ENCODE measurements around the gene CC2D1A. TPM values are rescaled to one million over a fixed set of nuclear protein-coding genes. Genes with fewer than 3 reads are reported as not detected.

Gene CC2D1A
- total RNA-seq, 5 donors from 2014 or later (not counting 1 experiment from before 2014, with no cell fraction given), result 25.9 to 41.3 (median 37.4) TPM

GRCh38 chr19:13938301-13939064, 32.5 kb downstream of the CC2D1A start, which contains the start of gene PODNL1:
PODNL1 (minus strand) TSS chr19:13938417; CDS start chr19:13938181, 236 bp downstream.
- peaks cover 0 to 4% of the 10 kb centered on the region in 2 experiments for H3K4me1 ChIP-seq (ENCODE audit: control insufficient read depth in 1 of 2, extremely low read depth in 1 of 2, insufficient read depth in 2 of 2, low read length in 2 of 2)
- Mint-ChIP-seq H3K36me3 (no peaks in the 10 kb centered on the region), H3K9me3 (peaks cover 0 to 2% (median 0%) of the 10 kb centered on the region in 3 donors), H3K4me3 (no peak within 1 kb of the TSS), H3K4me1 (peaks cover 0 to 8% (median 7%) of the 10 kb centered on the region in 3 donors), H3K27me3 (peaks cover 4 to 15% of the 10 kb centered on the region in 2 donors), H3K27ac (no peak within 1 kb of the TSS)
- peaks cover 0 to 37% of the 10 kb centered on the region in 2 experiments for H3K27me3 ChIP-seq (replicated peaks in 1 of 2; ENCODE audit: control insufficient read depth in 2 of 2, extremely low read depth in 1 of 2, insufficient read depth in 2 of 2, low read length in 1 of 2)
- no peak within 1 kb of the TSS for H3K4me3 ChIP-seq (ENCODE audit: control insufficient read depth in 1 of 2, extremely low read depth in 1 of 2, low read length in 1 of 2)
- no peak within 1 kb of the TSS for H3K27ac ChIP-seq (ENCODE audit: low read length)
- H3K9me3 ChIP-seq, result no peaks in the 10 kb centered on the region
- POLR2A ChIA-PET, result no interaction called here
- no peaks in the 10 kb centered on the region for H3K36me3 ChIP-seq (ENCODE audit: control insufficient read depth in 2 of 2, extremely low read depth in 1 of 2, insufficient read depth in 1 of 2, low read length in 1 of 2)
- WGBS (ENCODE audit: insufficient coverage), result 33% methylated on average over 3 of the region's 21 CpGs
- CTCF ChIA-PET, result interaction anchor here (0.6 to 0.7 kb wide), 2 partner anchors 39 to 423 kb away, joined by 3 read pairs; no protein-coding TSS in a partner anchor
- ATAC-seq (replicated peaks in 1 of 4), result no peak
- no peak for DNase-seq

GRCh38 chr19:13942023-13942684, 36.2 kb downstream of the CC2D1A start:
- Histone ChIP-seq H3K36me3 (ENCODE audit: control insufficient read depth in 2 of 2, extremely low read depth in 1 of 2, insufficient read depth in 1 of 2, low read length in 1 of 2) (no peaks in the 10 kb centered on the region), H3K27me3 (replicated peaks in 1 of 2; ENCODE audit: control insufficient read depth in 2 of 2, extremely low read depth in 1 of 2, insufficient read depth in 2 of 2, low read length in 1 of 2) (peaks cover 0 to 17% of the 10 kb centered on the region in 2 experiments), H3K4me3 (ENCODE audit: control insufficient read depth in 1 of 2, extremely low read depth in 1 of 2, low read length in 1 of 2) (no peak overlapping the region), H3K27ac (ENCODE audit: low read length) (no peak overlapping the region), H3K9me3 (no peaks in the 10 kb centered on the region), H3K4me1 (ENCODE audit: control insufficient read depth in 1 of 2, extremely low read depth in 1 of 2, insufficient read depth in 2 of 2, low read length in 2 of 2) (peaks cover 0 to 4% of the 10 kb centered on the region in 2 experiments)
- Mint-ChIP-seq H3K4me1 (no peaks in the 10 kb centered on the region), H3K4me3 (no peak overlapping the region), H3K27ac (no peak overlapping the region), H3K36me3 (no peaks in the 10 kb centered on the region), H3K9me3 (peaks cover 0 to 2% (median 0%) of the 10 kb centered on the region in 3 donors), H3K27me3 (peaks cover 4% of the 10 kb centered on the region in 2 donors)
- 100% methylated on average over 1 of the region's 1 CpG for WGBS (ENCODE audit: insufficient coverage)
- DNase-seq, result no peak
- POLR2A ChIA-PET, result no interaction called here
- no peak for ATAC-seq (replicated peaks in 1 of 4)
- CTCF ChIA-PET, result interaction anchor here in 1 of 2 donors (0.6 kb wide), 1 partner anchor 138 kb away, joined by 3 read pairs; no protein-coding TSS in a partner anchor

GRCh38 chr19:13946414-13946813, 40.4 kb downstream of the CC2D1A start:
- ChIA-PET POLR2A (no interaction called here), CTCF (interaction anchor here (0.6 kb wide), 2 partner anchors 18 to 35 kb away, joined by 4 read pairs; no protein-coding TSS in a partner anchor)
- DNase-seq, result no peak
- Mint-ChIP-seq H3K4me1 (no peaks in the 10 kb centered on the region), H3K27ac (no peak overlapping the region), H3K27me3 (no peaks in the 10 kb centered on the region), H3K36me3 (no peaks in the 10 kb centered on the region), H3K4me3 (no peak overlapping the region), H3K9me3 (peaks cover 0 to 2% (median 0%) of the 10 kb centered on the region in 3 donors)
- H3K4me3 ChIP-seq (ENCODE audit: control insufficient read depth in 1 of 2, extremely low read depth in 1 of 2, low read length in 1 of 2), result no peak overlapping the region
- no peaks in the 10 kb centered on the region for H3K9me3 ChIP-seq
- H3K4me1 ChIP-seq (ENCODE audit: control insufficient read depth in 1 of 2, extremely low read depth in 1 of 2, insufficient read depth in 2 of 2, low read length in 2 of 2), result peaks cover 0 to under 1% of the 10 kb centered on the region in 2 experiments
- no peak overlapping the region for H3K27ac ChIP-seq (ENCODE audit: low read length)
- no peaks in the 10 kb centered on the region for H3K27me3 ChIP-seq (replicated peaks in 1 of 2; ENCODE audit: control insufficient read depth in 2 of 2, extremely low read depth in 1 of 2, insufficient read depth in 2 of 2, low read length in 1 of 2)
- no peaks in the 10 kb centered on the region for H3K36me3 ChIP-seq (ENCODE audit: control insufficient read depth in 2 of 2, extremely low read depth in 1 of 2, insufficient read depth in 1 of 2, low read length in 1 of 2)
- WGBS (ENCODE audit: insufficient coverage), result no CpG with 5 or more reads among the region's 4 CpGs
- ATAC-seq (replicated peaks in 1 of 4), result no peak

- Mint-ChIP-seq H3K4me3 (no peak overlapping the region), H3K27me3 (no peaks in the 10 kb centered on the region), H3K4me1 (peaks cover 13 to 28% (median 22%) of the 10 kb centered on the region in 3 donors), H3K9me3 (no peaks in the 10 kb centered on the region), H3K27ac (no peak overlapping the region), H3K36me3 (peaks cover 3% of the 10 kb centered on the region)
- DNase-seq (no peak), ATAC-seq (replicated peaks in 1 of 4) (no peak)
- peaks cover 7 to 31% of the 10 kb centered on the region in 2 experiments for H3K4me1 ChIP-seq (ENCODE audit: control insufficient read depth in 1 of 2, extremely low read depth in 1 of 2, insufficient read depth in 2 of 2, low read length in 2 of 2)
- ChIA-PET POLR2A (no interaction called here), CTCF (interaction anchor here in 1 of 2 donors (0.6 to 0.9 kb wide), 2 partner anchors 32 to 48 kb away, joined by 4 read pairs; no protein-coding TSS in a partner anchor)
- H3K9me3 ChIP-seq, result no peaks in the 10 kb centered on the region
- no peaks in the 10 kb centered on the region for H3K27me3 ChIP-seq (replicated peaks in 1 of 2; ENCODE audit: control insufficient read depth in 2 of 2, extremely low read depth in 1 of 2, insufficient read depth in 2 of 2, low read length in 1 of 2)
- WGBS (ENCODE audit: insufficient coverage), result no CpG with 5 or more reads among the region's 2 CpGs
- H3K36me3 ChIP-seq (ENCODE audit: control insufficient read depth in 2 of 2, extremely low read depth in 1 of 2, insufficient read depth in 1 of 2, low read length in 1 of 2), result peaks cover 7 to 20% of the 10 kb centered on the region in 2 donors
- H3K4me3 ChIP-seq (ENCODE audit: control insufficient read depth in 1 of 2, extremely low read depth in 1 of 2, low read length in 1 of 2), result no peak overlapping the region
- no peak overlapping the region for H3K27ac ChIP-seq (ENCODE audit: low read length)
Measured at GRCh38 chr19:13951043-13951442, 45.0 kb downstream of the CC2D1A start.

- peaks cover 10 to 27% of the 10 kb centered on the region in 2 donors for H3K36me3 ChIP-seq (ENCODE audit: control insufficient read depth in 2 of 2, extremely low read depth in 1 of 2, insufficient read depth in 1 of 2, low read length in 1 of 2)
- H3K4me1 ChIP-seq (ENCODE audit: control insufficient read depth in 1 of 2, extremely low read depth in 1 of 2, insufficient read depth in 2 of 2, low read length in 2 of 2), result peaks cover 7 to 31% of the 10 kb centered on the region in 2 experiments
- Mint-ChIP-seq H3K27me3 (no peaks in the 10 kb centered on the region), H3K4me3 (peak overlapping the region; percentile 90 to 97 (median 91)), H3K27ac (peak overlapping the region; percentile 90 to 95), H3K9me3 (no peaks in the 10 kb centered on the region), H3K4me1 (peaks cover 13 to 28% (median 22%) of the 10 kb centered on the region in 3 donors), H3K36me3 (peaks cover 6% of the 10 kb centered on the region)
- no peaks in the 10 kb centered on the region for H3K9me3 ChIP-seq
- CTCF ChIA-PET, result interaction anchor here (0.6 to 0.9 kb wide), 3 partner anchors 32 to 124 kb away, joined by 3 to 7 read pairs (median 4); no protein-coding TSS in a partner anchor
- no peaks in the 10 kb centered on the region for H3K27me3 ChIP-seq (replicated peaks in 1 of 2; ENCODE audit: control insufficient read depth in 2 of 2, extremely low read depth in 1 of 2, insufficient read depth in 2 of 2, low read length in 1 of 2)
- ATAC-seq (replicated peaks in 1 of 4), result peak in 2 of 4 experiments; percentile 1 to 2
- POLR2A ChIA-PET, result interaction anchor here (0.6 to 1.1 kb wide), 3 partner anchors 53 to 414 kb away, joined by 3 read pairs; partner anchors contain the start of gene RFX1 (in 1 of the 2)
- no peak for DNase-seq
- H3K27ac ChIP-seq (ENCODE audit: low read length), result peak overlapping the region; percentile 68
- 3% methylated on average over 13 of the region's 20 CpGs for WGBS (ENCODE audit: insufficient coverage)
- peak overlapping the region; percentile 2 to 78 for H3K4me3 ChIP-seq (ENCODE audit: control insufficient read depth in 1 of 2, extremely low read depth in 1 of 2, low read length in 1 of 2)
Measured at GRCh38 chr19:13951799-13952153, 45.8 kb downstream of the CC2D1A start.

Data from T-cell (primary cell).